HFFc6 (cell line): ENCODE measurements around the gene KRTAP1-3. TPM values are rescaled to one million over a fixed set of nuclear protein-coding genes. Genes with fewer than 3 reads are reported as not detected.
"Not testable (repeated sequence)": the region's sequence is repeated elsewhere in the genome, so short reads cannot be mapped to it uniquely, and the experiment has no call there.

Experiments
- DNase-seq: peaks from one replicate; pipeline ENCODE4 v3.0.0-alpha.2; 2018
- H3K27ac Mint-ChIP-seq: 2 replicates; pipeline ENCODE4 v1.8.0; 2020; ENCODE audit warnings: mild to moderate bottlenecking, mixed read lengths
- H3K27me3 Mint-ChIP-seq: 2 replicates; pipeline ENCODE4 v1.8.0; 2021; ENCODE audit warnings: mild to moderate bottlenecking, moderate library complexity, mixed read lengths; ENCODE audit not compliant: insufficient read depth
- H3K36me3 Mint-ChIP-seq: 2 replicates; pipeline ENCODE4 v1.8.0; 2021; ENCODE audit warnings: low read depth, mixed read lengths
- H3K4me1 Mint-ChIP-seq: 2 replicates; pipeline ENCODE4 v1.8.0; 2020; ENCODE audit warnings: low read depth, mixed read lengths
- H3K4me3 Mint-ChIP-seq: 2 replicates; pipeline ENCODE4 v1.8.0; 2020; ENCODE audit warnings: mild to moderate bottlenecking, moderate library complexity, mixed read lengths
- H3K9me3 Mint-ChIP-seq: 2 replicates; pipeline ENCODE4 v1.8.0; 2020; ENCODE audit warnings: mild to moderate bottlenecking, mixed read lengths
- CTCF ChIP-seq: fragments of 200-600 bp; sonication (generic); IDR thresholded peaks from 2 replicates; pipeline ENCODE4 v1.5.0; 2021; ENCODE audit warnings: antibody characterized with exemption, mild to moderate bottlenecking
- total RNA-seq, 6 experiments: library from RNA; stranded (reverse); fragmentation: NEBNext Ultra II Directional; extraction: Animal tissue kit (Norgen Biotek cat#: 25700); gene quantifications; 2 replicates in 1 of 6; 3 replicates in 5 of 6; pipeline ENCODE4 v1.2.3, GENCODE V29; 2021

The KRTAP1-3 gene
- total RNA-seq, 6 experiments from 2014 or later: not detected

DNA sequence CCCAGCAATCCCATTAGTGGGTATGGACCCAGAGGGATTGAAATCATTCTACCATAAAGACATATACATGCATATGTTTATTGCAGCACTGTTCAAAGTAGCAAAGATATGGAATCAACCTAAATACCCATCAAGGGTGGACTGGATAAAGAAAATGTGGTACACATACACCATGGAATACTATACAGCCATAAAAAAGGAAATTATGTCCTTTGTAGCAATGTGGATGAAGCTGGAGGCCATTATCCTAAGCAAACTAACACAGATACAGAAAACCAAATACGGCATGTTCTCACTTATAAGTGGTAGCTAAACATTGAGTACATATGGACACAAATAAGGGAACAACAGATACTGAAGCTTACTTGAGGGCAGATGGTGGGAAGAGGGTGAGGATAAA, 22.9 kb upstream of the KRTAP1-3 start:
- peak overlapping the region; percentile 62 for H3K27ac Mint-ChIP-seq
- H3K27me3 Mint-ChIP-seq: peaks cover 4% of the 10 kb centered on the region
- peaks cover 17% of the 10 kb centered on the region for H3K36me3 Mint-ChIP-seq
- H3K4me3 Mint-ChIP-seq: no peak overlapping the region
- TF ChIP-seq CTCF: no peak
- peaks cover 6% of the 10 kb centered on the region; the same call in 1 of the 2 replicates for H3K9me3 Mint-ChIP-seq
- DNase-seq: no peak
- peaks cover 88% of the 10 kb centered on the region for H3K4me1 Mint-ChIP-seq

- H3K36me3 Mint-ChIP-seq: peaks cover 24% of the 10 kb centered on the region
- H3K27ac Mint-ChIP-seq: peak within 1 kb of the TSS; percentile 48; the same call in 1 of the 2 replicates
- H3K9me3 Mint-ChIP-seq, DNase-seq, H3K27me3 Mint-ChIP-seq, H3K4me3 Mint-ChIP-seq: not testable (repeated sequence)
- H3K4me1 Mint-ChIP-seq: peaks cover 80% of the 10 kb centered on the region
Observed at GRCh38 chr17:41055130-41055529, 20.5 kb upstream of the KRTAP1-3 start, which contains the start of gene KRTAP2-2. Gene KRTAP2-2 (minus strand): TSS chr17:41055230. CDS start chr17:41055211, 19 bp downstream.

DNA sequence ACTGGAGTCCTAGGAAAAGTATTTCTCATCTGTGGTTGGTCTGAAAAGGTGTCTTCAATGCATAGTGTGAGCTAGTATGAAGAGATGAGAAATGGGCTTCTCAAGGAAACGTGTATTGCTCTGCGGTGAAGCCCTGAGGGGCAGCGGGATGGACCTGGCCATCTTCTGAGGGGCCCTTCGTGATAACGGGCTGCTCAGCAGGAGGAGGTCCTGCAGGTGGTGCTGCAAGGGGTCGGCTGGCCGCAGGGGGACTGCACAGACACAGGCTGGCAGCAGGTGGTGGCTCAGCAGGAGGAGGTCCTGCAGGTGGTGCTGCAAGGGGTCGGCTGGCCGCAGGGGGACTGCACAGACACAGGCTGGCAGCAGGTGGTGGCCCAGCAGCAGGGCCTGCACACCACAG, 19.9 kb upstream of the KRTAP1-3 start:
- H3K4me3 Mint-ChIP-seq, H3K27me3 Mint-ChIP-seq, H3K9me3 Mint-ChIP-seq, DNase-seq, H3K27ac Mint-ChIP-seq: not testable (repeated sequence)
- H3K36me3 Mint-ChIP-seq: peaks cover 24% of the 10 kb centered on the region
- peaks cover 81% of the 10 kb centered on the region for H3K4me1 Mint-ChIP-seq

DNA sequence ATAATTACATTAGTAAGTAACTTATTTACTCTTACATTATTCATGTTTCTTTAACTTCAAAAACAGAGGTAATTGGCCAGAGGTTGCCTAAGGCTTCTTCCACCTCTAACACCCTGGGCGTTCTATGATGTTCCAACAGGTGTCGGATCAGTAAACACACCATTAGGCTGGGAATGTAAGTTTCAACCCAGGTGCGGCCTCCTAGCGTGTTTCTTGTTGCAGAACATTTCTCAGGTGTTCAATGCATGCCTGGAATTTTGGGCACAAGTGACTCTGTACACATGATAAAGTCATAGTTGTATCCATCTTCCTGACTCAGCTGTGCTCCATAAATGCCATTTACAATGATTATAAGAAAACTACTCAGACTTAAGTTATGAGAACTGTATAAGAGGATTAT, 19.4 kb upstream of the KRTAP1-3 start:
- TF ChIP-seq CTCF: no peak

DNA sequence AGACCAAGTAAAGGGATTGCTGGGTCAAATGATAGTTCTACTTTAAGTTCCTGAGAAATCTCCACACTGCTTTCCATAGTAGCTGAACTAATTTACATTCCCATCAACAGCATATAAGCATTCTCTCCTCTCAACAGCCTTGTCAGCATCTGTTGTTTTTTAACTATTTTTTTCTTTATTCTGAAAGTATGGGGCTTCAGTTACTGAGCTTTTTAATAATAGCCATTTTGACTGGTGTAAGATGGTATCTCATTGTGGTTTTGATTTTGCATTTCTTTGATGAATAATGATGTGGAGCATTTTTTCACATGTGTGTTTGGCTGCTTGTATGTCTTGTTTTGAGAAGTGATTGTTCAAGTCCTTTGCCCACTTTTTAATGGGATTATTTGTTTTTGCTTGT, 17.9 kb upstream of the KRTAP1-3 start:
- H3K4me3 Mint-ChIP-seq: no peak overlapping the region
- peak; percentile 79 for DNase-seq

More for the DNA sequence above, 19.4 kb upstream of the KRTAP1-3 start:
- Mint-ChIP-seq H3K27ac (peak overlapping the region; percentile 68; the same call in 1 of the 2 replicates), H3K36me3 (peaks cover 24% of the 10 kb centered on the region), H3K27me3 (peaks cover 1% of the 10 kb centered on the region; the same call in 1 of the 2 replicates), H3K4me3 (no peak overlapping the region), H3K9me3 (peaks cover 6% of the 10 kb centered on the region; the same call in 1 of the 2 replicates), H3K4me1 (peaks cover 80% of the 10 kb centered on the region)
- no peak for DNase-seq

DNA sequence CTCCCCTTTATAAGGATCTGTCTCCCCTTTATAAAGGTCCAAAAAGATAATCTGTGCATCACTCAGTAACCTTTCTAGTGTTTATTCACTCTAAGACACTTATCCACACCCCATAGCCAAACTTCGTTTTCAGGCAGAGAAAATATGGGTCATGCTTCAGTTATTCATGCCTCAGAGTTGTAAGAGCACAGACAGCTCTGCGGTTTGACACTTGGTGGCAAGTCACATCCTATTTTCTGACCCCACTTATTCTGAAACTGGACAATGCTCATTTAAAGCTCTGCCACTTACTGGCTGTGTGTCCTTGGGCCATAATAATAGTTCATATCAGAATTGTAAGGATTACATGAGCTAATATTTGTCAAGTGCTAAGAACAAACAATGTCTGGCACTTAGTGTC, 14.4 kb upstream of the KRTAP1-3 start:
- peaks cover 70% of the 10 kb centered on the region for H3K4me1 Mint-ChIP-seq
- H3K4me3 Mint-ChIP-seq: peak overlapping the region; percentile 69
- H3K27me3 Mint-ChIP-seq: peaks cover 1% of the 10 kb centered on the region
- no peak for TF ChIP-seq CTCF
- H3K36me3 Mint-ChIP-seq: peaks cover 19% of the 10 kb centered on the region
- H3K27ac Mint-ChIP-seq: peak overlapping the region; percentile 93
- peak; percentile 93 for DNase-seq
- peaks cover 9% of the 10 kb centered on the region for H3K9me3 Mint-ChIP-seq

More for the DNA sequence above, 17.9 kb upstream of the KRTAP1-3 start:
- no peak for TF ChIP-seq CTCF
- peaks cover 83% of the 10 kb centered on the region for H3K4me1 Mint-ChIP-seq
- H3K9me3 Mint-ChIP-seq: peaks cover 6% of the 10 kb centered on the region; the same call in 1 of the 2 replicates
- peak overlapping the region; percentile 68 for H3K27ac Mint-ChIP-seq
- H3K36me3 Mint-ChIP-seq: peaks cover 23% of the 10 kb centered on the region
- H3K27me3 Mint-ChIP-seq: peaks cover 1% of the 10 kb centered on the region
